Activated CD8-positive, alpha-beta memory T cell treated with anti-CD3 and anti-CD28 coated beads for 1 hour (primary cell): Measurements from ENCODE around the gene SLX1B.
"Not testable (repeated sequence)": the region's sequence is repeated elsewhere in the genome, so short reads cannot be mapped to it uniquely, and the experiment has no call there.

Experiments
- DNase-seq, 2 donors: peaks; one replicate each; pipeline ENCODE4 v3.0.0-alpha.2; 2020; ENCODE audit warnings: low read depth in 1 of 2; ENCODE audit errors: extremely low read depth in 1 of 2

Gene SLX1B

GRCh38 chr16:29454269-29454668 lies at the start of gene SLX1B, which contains the start of gene BOLA2:
SLX1B (plus strand) TSS chr16:29454533.
BOLA2 (minus strand) TSS chr16:29454351; CDS start chr16:29454253, 98 bp downstream.
- not testable (repeated sequence) for DNase-seq

GRCh38 chr16:29405249-29405648 lies 49.1 kb upstream of the SLX1B start:
- DNase-seq = not testable (repeated sequence)

- DNase-seq = not testable (repeated sequence)
Observed at GRCh38 chr16:29423587-29423986, 30.7 kb upstream of the SLX1B start.

- not testable (repeated sequence) for DNase-seq
Observed at GRCh38 chr16:29425390-29425789, 28.9 kb upstream of the SLX1B start.

GRCh38 chr16:29453754-29454153 lies 579 bp upstream of the SLX1B start:
- DNase-seq = not testable (repeated sequence)

GRCh38 chr16:29454828-29455227 lies 495 bp downstream of the SLX1B start:
- DNase-seq = not testable (repeated sequence)

GRCh38 chr16:29457660-29458059 lies 3.3 kb downstream of the SLX1B start:
- DNase-seq = not testable (repeated sequence)

GRCh38 chr16:29459706-29460646 lies 5.6 kb downstream of the SLX1B start, which contains the start of gene SULT1A4:
SULT1A4 (plus strand) TSS chr16:29459913; CDS start chr16:29461386, 1,473 bp downstream.
- DNase-seq = not testable (repeated sequence)

- not testable (repeated sequence) for DNase-seq
Observed at GRCh38 chr16:29460647-29461030, 6.3 kb downstream of the SLX1B start.

GRCh38 chr16:29465985-29466824 lies 11.9 kb downstream of the SLX1B start:
- not testable (repeated sequence) for DNase-seq

GRCh38 chr16:29466904-29467303 lies 12.6 kb downstream of the SLX1B start:
- DNase-seq = not testable (repeated sequence)

- DNase-seq = not testable (repeated sequence)
Observed at GRCh38 chr16:29467654-29468366, 13.5 kb downstream of the SLX1B start.

- peak in 1 of 2 donors; percentile 8 for DNase-seq
Observed at GRCh38 chr16:29469660-29470059, 15.3 kb downstream of the SLX1B start.

- DNase-seq = not testable (repeated sequence)
Observed at GRCh38 chr16:29472065-29472464, 17.7 kb downstream of the SLX1B start.

- not testable (repeated sequence) for DNase-seq
Observed at GRCh38 chr16:29482276-29482675, 27.9 kb downstream of the SLX1B start.

GRCh38 chr16:29506308-29506707 lies 52.0 kb downstream of the SLX1B start, which contains the start of gene NPIPB12:
NPIPB12 (minus strand) TSS chr16:29506408.
- DNase-seq = not testable (repeated sequence)
